ENCODE measurements around the gene PLA1A.
"Not testable (repeated sequence)": the region's sequence is repeated elsewhere in the genome, so short reads cannot be mapped to it uniquely, and the experiment has no call there.

PLA1A gene

GRCh38 chr3:119597548-119598288 is at the start of gene PLA1A:
PLA1A (plus strand) TSS chr3:119597885; CDS start chr3:119597914, 29 bp downstream.
- DNase-seq (ENCODE audit: low read depth, low spot score), result no peak

- DNase-seq (ENCODE audit: low read depth, low spot score), result no peak
Measured at GRCh38 chr3:119548341-119548740, 49.3 kb upstream of the PLA1A start.

- DNase-seq (ENCODE audit: low read depth, low spot score), result no peak
Measured at GRCh38 chr3:119550192-119550910, 47.3 kb upstream of the PLA1A start.

- no peak for DNase-seq (ENCODE audit: low read depth, low spot score)
Measured at GRCh38 chr3:119551598-119551997, 46.1 kb upstream of the PLA1A start.

GRCh38 chr3:119552928-119553327 is 44.8 kb upstream of the PLA1A start:
- not testable (repeated sequence) for DNase-seq (ENCODE audit: low read depth, low spot score)

- no peak for DNase-seq (ENCODE audit: low read depth, low spot score)
Measured at GRCh38 chr3:119553823-119554415, 43.8 kb upstream of the PLA1A start.

- no peak for DNase-seq (ENCODE audit: low read depth, low spot score)
Measured at GRCh38 chr3:119555309-119555735, 42.4 kb upstream of the PLA1A start.

- DNase-seq (ENCODE audit: low read depth, low spot score), result no peak
Measured at GRCh38 chr3:119555929-119556328, 41.8 kb upstream of the PLA1A start.

- no peak for DNase-seq (ENCODE audit: low read depth, low spot score)
Measured at GRCh38 chr3:119557192-119557876, 40.4 kb upstream of the PLA1A start.

GRCh38 chr3:119557877-119558269 is 39.8 kb upstream of the PLA1A start:
- DNase-seq (ENCODE audit: low read depth, low spot score), result no peak

GRCh38 chr3:119558626-119559317 is 38.9 kb upstream of the PLA1A start:
- DNase-seq (ENCODE audit: low read depth, low spot score), result no peak

- no peak for DNase-seq (ENCODE audit: low read depth, low spot score)
Measured at GRCh38 chr3:119559441-119559963, 38.2 kb upstream of the PLA1A start, which contains the start of gene CD80. CD80 (minus strand) TSS chr3:119559614; CDS start chr3:119557728, 1,886 bp downstream.

- DNase-seq (ENCODE audit: low read depth, low spot score), result no peak
Measured at GRCh38 chr3:119560160-119560559, 37.5 kb upstream of the PLA1A start.

- no peak for DNase-seq (ENCODE audit: low read depth, low spot score)
Measured at GRCh38 chr3:119562307-119562961, 35.3 kb upstream of the PLA1A start.

GRCh38 chr3:119563334-119563733 is 34.4 kb upstream of the PLA1A start:
- not testable (repeated sequence) for DNase-seq (ENCODE audit: low read depth, low spot score)

GRCh38 chr3:119569156-119569555 is 28.5 kb upstream of the PLA1A start:
- no peak for DNase-seq (ENCODE audit: low read depth, low spot score)

GRCh38 chr3:119570229-119570628 is 27.5 kb upstream of the PLA1A start:
- DNase-seq (ENCODE audit: low read depth, low spot score), result no peak

- DNase-seq (ENCODE audit: low read depth, low spot score), result no peak
Measured at GRCh38 chr3:119571230-119571629, 26.5 kb upstream of the PLA1A start.

GRCh38 chr3:119571688-119572087 is 26.0 kb upstream of the PLA1A start:
- no peak for DNase-seq (ENCODE audit: low read depth, low spot score)

GRCh38 chr3:119575507-119575906 is 22.2 kb upstream of the PLA1A start:
- no peak for DNase-seq (ENCODE audit: low read depth, low spot score)

All from brain pericyte (primary cell).